GM21423 (cell line): ENCODE measurements around the gene ATXN3L.

Experiments used
- ATAC-seq: cut with Tn5 transposase; IDR thresholded peaks from one replicate; pipeline ENCODE4 v1.9.1; 2021; ENCODE audit warnings: mild to moderate bottlenecking, moderate library complexity; ENCODE audit not compliant: unreplicated experiment

ATXN3L gene

DNA sequence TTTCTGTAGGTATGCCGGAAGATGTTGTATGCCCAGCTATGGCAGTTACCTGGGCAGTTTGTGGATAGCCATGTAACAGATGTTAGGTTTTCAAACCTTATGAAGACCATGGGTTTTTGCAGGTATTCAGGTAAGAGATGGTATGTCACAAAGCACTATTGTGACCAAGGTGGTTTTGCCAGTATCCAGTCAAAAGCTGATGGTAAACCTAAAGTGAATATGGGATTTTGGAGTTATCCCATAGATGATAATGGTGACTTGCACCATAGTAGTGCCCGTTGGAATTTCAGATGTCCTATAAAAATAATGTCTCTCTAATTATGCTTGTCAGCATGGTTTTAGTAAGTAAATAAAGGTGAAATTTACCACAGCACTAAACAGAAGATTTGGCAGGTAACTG is at the start of gene ATXN3L:
Gene ATXN3L, minus strand, starts transcription at position 101 of the 400 bp plus-strand sequence. CDS start 119 bp downstream, outside the sequence.
- no peak for ATAC-seq

GRCh38 chrX:13369256-13370030 is 49.6 kb upstream of the ATXN3L start:
- ATAC-seq: no peak

GRCh38 chrX:13367950-13368349 is 48.1 kb upstream of the ATXN3L start:
- ATAC-seq: no peak

DNA sequence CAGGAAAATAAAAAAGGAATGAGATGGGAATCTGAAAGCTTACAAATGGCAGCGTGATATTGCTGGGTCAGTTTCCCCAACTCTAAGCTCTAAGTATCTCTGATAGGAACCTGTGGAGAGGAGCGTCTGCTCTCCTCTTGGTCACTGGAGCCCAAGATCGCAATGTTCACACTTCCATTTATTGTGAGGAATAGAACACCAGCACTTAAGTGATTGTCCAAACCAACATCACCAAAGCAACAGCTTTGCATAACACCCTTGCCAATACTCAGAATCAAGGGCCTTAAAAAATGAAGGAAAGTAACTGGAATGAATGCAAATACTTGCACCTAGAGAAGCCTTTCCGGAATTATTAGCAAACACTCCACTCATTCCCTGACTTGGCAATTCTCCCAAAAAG is 46.8 kb upstream of the ATXN3L start:
- no peak for ATAC-seq

GRCh38 chrX:13365161-13365560 is 45.3 kb upstream of the ATXN3L start:
- ATAC-seq: no peak

DNA sequence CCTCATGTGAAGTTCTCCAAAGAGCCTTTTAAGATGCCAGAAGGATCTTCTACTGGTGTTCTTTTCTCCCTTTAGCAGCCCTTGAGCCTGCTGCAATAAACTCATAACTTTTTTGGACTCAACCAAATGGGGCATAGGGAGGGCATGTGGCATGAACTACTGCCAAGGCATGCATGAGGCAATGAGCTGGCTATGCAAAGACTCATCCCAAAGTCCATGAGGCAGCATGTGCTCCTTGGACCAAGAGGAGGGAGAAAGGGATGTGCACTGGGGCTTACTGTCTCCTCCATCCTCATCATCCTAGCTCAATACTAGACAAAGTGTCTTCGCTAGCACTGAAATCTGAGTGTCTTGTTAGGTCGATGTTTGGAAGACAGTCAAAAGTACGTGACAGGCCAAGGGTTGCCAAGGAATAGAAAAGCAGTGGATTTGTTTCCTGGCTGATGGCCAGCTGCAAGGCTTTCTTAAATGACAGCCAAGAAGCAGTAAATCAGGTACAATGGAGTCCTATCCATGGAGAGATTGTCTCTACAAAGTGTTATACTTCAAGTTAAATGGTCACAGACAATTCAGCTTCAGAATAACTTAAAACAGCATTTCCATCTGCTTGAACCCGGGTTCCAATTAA is 44.5 kb upstream of the ATXN3L start:
- no peak for ATAC-seq

GRCh38 chrX:13360146-13360545 is 40.3 kb upstream of the ATXN3L start:
- ATAC-seq: no peak

GRCh38 chrX:13357925-13358324 is 38.1 kb upstream of the ATXN3L start:
- ATAC-seq: no peak

GRCh38 chrX:13346646-13347045 is 26.8 kb upstream of the ATXN3L start:
- ATAC-seq: no peak

GRCh38 chrX:13345438-13345837 is 25.6 kb upstream of the ATXN3L start:
- ATAC-seq: no peak

DNA sequence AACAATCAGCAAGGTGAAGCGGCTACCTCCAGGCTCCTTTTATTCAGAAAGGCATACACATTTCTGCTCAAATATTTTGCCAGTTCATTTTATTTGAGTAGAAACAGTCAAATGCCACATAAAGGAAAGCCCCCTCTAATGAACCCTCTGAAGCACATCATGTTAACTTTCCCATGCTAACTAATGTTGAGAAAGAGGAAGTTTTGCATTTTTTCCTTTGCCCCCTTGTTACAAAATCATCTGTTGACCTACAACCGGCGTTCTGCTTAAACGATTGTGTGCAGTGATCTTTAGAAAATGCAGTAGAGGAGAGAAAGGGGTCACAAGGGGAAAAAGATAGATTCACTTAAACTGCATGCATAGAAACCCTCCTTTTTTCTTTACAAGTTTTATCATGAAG is 25.2 kb upstream of the ATXN3L start:
- ATAC-seq: no peak

GRCh38 chrX:13341491-13342101 is 21.7 kb upstream of the ATXN3L start:
- ATAC-seq: no peak

GRCh38 chrX:13340182-13340791 is 20.4 kb upstream of the ATXN3L start:
- ATAC-seq: no peak

DNA sequence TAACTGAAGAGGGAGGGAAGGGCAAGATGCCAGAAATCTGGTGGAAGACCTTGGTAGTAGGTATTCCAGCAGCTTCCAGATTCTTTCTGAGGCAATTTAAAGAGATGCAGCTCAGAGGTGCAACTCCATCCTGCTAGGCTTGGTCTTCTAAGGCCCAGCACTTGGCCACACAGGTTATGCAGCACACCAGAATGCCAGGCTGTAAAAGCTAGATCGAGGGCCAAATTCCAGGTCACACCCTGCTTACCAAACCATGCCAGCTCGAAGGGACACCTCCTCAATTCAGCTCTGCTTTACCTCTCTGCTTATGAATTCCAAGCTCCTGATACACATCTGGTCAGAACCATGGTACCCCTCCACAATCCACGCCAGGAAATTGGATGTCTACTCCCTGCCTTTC is 19.8 kb upstream of the ATXN3L start:
- ATAC-seq: no peak

DNA sequence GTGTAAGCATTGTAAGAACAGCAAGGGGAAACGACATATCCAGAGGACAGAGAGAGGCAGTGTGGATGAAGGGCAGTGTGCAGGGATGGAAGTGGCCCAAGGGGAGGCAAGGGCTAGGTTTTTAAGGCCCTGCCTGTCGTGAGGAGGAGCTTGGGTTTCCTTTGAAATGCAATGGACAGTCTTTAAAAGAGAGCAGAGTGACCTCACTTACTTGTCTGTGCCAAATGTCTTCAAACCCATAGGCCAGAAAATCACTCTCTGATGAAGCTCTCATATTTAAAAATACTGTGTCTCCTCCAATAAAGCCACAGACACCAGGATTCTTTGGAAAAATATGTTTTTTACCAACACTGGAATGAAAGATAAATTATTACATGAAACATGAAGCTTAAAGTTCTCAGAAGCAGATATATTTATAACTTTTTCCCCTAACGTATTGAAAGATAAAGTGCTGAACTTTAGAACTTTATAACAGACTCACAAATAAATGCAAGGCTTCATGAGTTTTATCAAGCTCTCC is 19.2 kb upstream of the ATXN3L start:
- no peak for ATAC-seq

- ATAC-seq: no peak
Observed at GRCh38 chrX:13334491-13334890, 14.6 kb upstream of the ATXN3L start.

GRCh38 chrX:13330446-13330845 is 10.6 kb upstream of the ATXN3L start:
- ATAC-seq: no peak

DNA sequence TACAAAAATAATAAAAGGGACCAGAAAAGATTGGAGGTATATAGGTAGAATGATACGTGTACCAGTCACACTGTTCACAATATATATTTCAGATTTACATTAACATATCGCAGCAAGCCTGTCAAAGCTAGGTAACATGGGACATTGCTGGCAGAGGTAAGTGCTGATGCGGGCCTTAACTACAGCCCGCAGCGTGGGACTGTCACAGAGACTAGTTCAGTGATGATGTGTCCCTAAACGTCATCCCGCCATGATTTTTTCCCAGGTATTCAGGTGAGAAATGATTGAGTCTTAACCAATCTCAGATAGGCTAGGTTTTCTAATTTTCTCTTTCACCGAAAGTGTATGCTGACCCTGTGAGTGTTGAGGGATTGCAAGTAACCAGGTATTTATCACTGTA is 7.8 kb upstream of the ATXN3L start:
- ATAC-seq: no peak

- ATAC-seq: no peak
Observed at GRCh38 chrX:13323241-13323640, 3.4 kb upstream of the ATXN3L start.

DNA sequence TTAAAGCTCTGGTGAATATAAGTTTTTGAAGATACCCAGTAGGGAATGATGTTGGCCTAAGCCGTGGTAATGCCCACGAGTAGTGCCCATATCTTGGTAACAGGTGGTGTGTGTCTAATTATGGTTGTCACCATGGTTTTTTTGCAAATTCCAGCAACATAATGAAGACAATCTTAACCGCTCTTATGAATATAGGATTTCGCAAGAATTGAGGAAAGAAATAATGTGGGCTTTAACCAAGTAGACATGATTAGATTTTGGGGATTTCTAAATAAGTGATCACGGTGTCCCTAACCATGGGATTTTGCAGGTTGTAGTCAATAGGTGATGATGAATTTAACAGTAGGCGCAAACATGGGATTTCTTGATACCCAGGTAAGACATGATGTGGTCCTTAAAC is 2.5 kb downstream of the ATXN3L start:
- ATAC-seq: no peak

GRCh38 chrX:13311560-13311959 is 8.3 kb downstream of the ATXN3L start:
- no peak for ATAC-seq

GRCh38 chrX:13309631-13310030 is 10.2 kb downstream of the ATXN3L start:
- ATAC-seq: no peak
